Fibroblast of lung (primary cell): ENCODE measurements around the gene RFC4.

Experiments
- CTCF ChIP-seq, 2 donors: IDR thresholded peaks in 1 of 2; conservative IDR thresholded peaks in 1 of 2; 1 replicate in 1 of 2; 2 replicates in 1 of 2; pipeline ENCODE4 v1.5.1; 2011 to 2012; ENCODE audit warnings: low read length in 2 of 2, control low read depth in 1 of 2, inconsistent platforms in 1 of 2, low read depth in 1 of 2, mild to moderate bottlenecking in 1 of 2
- EZH2 ChIP-seq: IDR thresholded peaks from 2 replicates; pipeline ENCODE4 v1.5.1; 2012; ENCODE audit warnings: low read length, control low read depth, mild to moderate bottlenecking; ENCODE audit errors: missing control alignments

- TF ChIP-seq EZH2 (no peak), CTCF (conservative IDR thresholded peaks at IDR 0.05 in 1 of 2, IDR thresholded peaks at IDR 0.05 in 1 of 2; ENCODE audit: low read depth in 1 of 2, low read length in 2 of 2) (no peak)
Observed at GRCh38 chr3:186772281-186772694, 34.0 kb downstream of the RFC4 start.
